ENCODE results near the gene GRAMD1C.

Gene GRAMD1C

DNA sequence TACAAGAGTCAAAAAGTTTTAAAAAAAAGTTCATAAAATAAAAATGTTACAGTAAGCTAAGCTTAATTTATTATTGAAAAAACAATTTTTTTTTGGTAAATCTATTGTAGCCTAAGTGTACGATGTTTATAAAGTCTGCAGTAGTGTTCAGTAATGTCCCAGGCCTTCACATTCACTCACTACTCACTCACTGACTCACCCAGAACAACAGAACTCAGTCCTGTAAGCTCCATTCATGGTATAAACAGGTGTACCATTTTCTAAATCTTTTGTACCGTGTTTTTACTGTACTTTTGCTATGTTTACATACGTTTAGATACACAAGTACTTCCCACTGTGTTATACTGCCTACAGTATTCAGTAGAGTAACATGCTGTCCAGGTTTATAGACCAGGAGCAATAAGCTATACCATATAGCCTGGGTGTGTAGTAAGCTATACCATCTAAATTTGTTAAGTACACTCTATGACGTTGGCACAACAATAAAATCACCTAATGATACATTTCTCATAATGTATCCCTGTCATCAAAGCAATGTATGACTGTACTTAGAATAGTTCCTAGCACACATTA is 68.1 kb downstream of the GRAMD1C start:
- no peak for TF ChIP-seq FOXM1 (IDR thresholded peaks at IDR 0.05; ENCODE audit: borderline replicate concordance, low read depth)
- TF ChIP-seq TAF1 (IDR thresholded peaks at IDR 0.05; ENCODE audit: low read depth) = no peak
- no peak for TF ChIP-seq RAD21 (IDR thresholded peaks at IDR 0.05; ENCODE audit: low read depth)
- no peak for TF ChIP-seq MAX (IDR thresholded peaks at IDR 0.05)
- TF ChIP-seq TCF12 (IDR thresholded peaks at IDR 0.05; ENCODE audit: low read depth) = no peak
- TF ChIP-seq ZBTB7A (IDR thresholded peaks at IDR 0.05; ENCODE audit: low read depth) = no peak
- no peak for TF ChIP-seq CEBPB (IDR thresholded peaks at IDR 0.05)
- no peak for TF ChIP-seq YY1 (IDR thresholded peaks at IDR 0.05; ENCODE audit: low read depth)
- no peak for TF ChIP-seq NFIC (IDR thresholded peaks at IDR 0.05)
- TF ChIP-seq REST (IDR thresholded peaks at IDR 0.05; ENCODE audit: low read depth) = no peak
- TF ChIP-seq, protein P1, sequence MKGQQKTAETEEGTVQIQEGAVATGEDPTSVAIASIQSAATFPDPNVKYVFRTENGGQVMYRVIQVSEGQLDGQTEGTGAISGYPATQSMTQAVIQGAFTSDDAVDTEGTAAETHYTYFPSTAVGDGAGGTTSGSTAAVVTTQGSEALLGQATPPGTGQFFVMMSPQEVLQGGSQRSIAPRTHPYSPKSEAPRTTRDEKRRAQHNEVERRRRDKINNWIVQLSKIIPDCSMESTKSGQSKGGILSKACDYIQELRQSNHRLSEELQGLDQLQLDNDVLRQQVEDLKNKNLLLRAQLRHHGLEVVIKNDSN (IDR thresholded peaks at IDR 0.05) = no peak
- TF ChIP-seq CREB1 (IDR thresholded peaks at IDR 0.05; ENCODE audit: low read depth) = no peak
- TF ChIP-seq EGR1 (IDR thresholded peaks at IDR 0.05) = no peak
- TF ChIP-seq EP300 (IDR thresholded peaks at IDR 0.05; ENCODE audit: borderline replicate concordance) = no peak
- TF ChIP-seq TEAD4 (IDR thresholded peaks at IDR 0.05) = no peak

DNA sequence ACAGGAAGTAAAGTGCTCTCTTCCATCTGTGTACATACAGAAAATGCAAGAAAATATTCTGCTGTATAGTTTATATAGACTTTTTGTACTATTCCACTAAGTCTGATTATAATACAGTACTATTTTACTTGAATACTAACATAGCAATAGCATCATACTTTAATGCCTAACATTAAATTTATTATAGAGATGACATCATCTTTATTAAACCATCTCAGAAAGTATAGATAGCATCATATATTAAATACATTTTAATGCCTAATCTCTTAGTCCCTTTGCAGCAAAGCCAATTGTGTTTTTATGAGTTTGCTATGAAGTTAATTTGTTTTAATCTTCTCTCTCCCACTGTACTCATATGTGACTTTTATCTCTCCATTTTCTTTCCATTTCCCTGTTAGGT is 69.5 kb downstream of the GRAMD1C start:
- TF ChIP-seq, protein P1 (IDR thresholded peaks at IDR 0.05) = no peak
- no peak for TF ChIP-seq CEBPB (IDR thresholded peaks at IDR 0.05)
- no peak for TF ChIP-seq ZBTB7A (IDR thresholded peaks at IDR 0.05; ENCODE audit: low read depth)
- TF ChIP-seq TEAD4 (IDR thresholded peaks at IDR 0.05) = no peak
- no peak for TF ChIP-seq TAF1 (IDR thresholded peaks at IDR 0.05; ENCODE audit: low read depth)

DNA sequence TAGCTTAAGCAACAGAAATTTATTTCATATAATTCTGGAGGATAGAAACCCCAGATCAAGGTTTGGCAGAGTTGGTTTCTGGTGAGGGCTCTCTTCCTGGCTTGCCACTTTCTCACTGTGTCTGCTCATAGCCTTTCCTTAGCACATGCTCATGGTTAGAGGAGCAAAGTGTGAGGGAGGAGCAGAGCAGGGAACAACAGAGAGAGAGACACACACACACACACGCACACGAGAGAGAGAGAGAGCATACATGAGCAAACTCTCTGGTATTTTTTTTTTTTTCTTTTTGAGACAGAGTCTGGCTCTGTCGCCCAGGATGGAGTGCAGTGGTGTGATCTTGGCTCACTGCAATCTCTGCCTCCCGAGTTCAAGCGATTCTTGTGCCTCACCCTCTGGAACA is 72.4 kb downstream of the GRAMD1C start:
- no peak for TF ChIP-seq EP300 (IDR thresholded peaks at IDR 0.05; ENCODE audit: borderline replicate concordance)

DNA sequence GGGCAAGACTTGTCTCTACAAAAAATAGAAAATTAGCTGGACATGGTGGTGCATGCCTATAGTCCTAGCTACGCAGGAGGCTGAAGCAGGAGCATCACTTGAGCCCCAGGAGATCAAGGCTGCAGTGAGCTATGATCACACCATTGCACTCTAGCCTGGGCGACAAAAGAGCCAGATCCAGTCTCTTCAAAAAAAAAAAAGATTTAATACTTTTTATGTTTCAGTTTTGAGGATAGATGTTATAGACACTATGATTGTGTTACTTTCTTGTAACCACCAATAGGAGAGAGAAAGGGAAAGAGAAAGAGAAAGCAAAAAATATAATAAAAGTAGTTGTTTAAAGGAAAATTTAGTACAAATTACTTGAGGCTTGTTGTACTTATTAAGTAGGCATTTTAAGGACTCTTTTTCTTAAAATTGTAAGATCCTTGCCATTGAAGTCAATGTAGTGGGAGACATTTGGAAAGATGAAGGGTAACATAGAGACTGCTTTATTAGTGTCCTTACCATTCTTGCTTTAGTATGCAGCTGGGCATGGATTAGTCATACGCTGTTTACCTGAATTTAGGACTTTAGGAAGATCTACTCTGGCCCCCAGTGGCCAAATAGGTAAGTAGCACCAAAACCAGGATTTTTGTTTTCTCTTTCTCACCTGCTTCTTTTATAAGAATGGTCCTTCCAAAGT is 74.1 kb downstream of the GRAMD1C start:
- TF ChIP-seq RAD21 (IDR thresholded peaks at IDR 0.05; ENCODE audit: low read depth) = peak; percentile 91
- no peak for TF ChIP-seq CREB1 (IDR thresholded peaks at IDR 0.05; ENCODE audit: low read depth)

- TF ChIP-seq TCF12 (IDR thresholded peaks at IDR 0.05; ENCODE audit: low read depth) = no peak
- no peak for TF ChIP-seq EP300 (IDR thresholded peaks at IDR 0.05; ENCODE audit: borderline replicate concordance)
- TF ChIP-seq YY1 (IDR thresholded peaks at IDR 0.05; ENCODE audit: low read depth) = no peak
- no peak for TF ChIP-seq FOXM1 (IDR thresholded peaks at IDR 0.05; ENCODE audit: borderline replicate concordance, low read depth)
- TF ChIP-seq REST (IDR thresholded peaks at IDR 0.05; ENCODE audit: low read depth) = no peak
- no peak for TF ChIP-seq CREB1 (IDR thresholded peaks at IDR 0.05; ENCODE audit: low read depth)
- no peak for TF ChIP-seq CEBPB (IDR thresholded peaks at IDR 0.05)
- TF ChIP-seq TEAD4 (IDR thresholded peaks at IDR 0.05) = no peak
- TF ChIP-seq, protein P1 (IDR thresholded peaks at IDR 0.05) = no peak
- no peak for TF ChIP-seq ZBTB7A (IDR thresholded peaks at IDR 0.05; ENCODE audit: low read depth)
- no peak for TF ChIP-seq RAD21 (IDR thresholded peaks at IDR 0.05; ENCODE audit: low read depth)
- TF ChIP-seq EGR1 (IDR thresholded peaks at IDR 0.05) = no peak
- TF ChIP-seq TAF1 (IDR thresholded peaks at IDR 0.05; ENCODE audit: low read depth) = no peak
Measured at GRCh38 chr3:113914646-113915045, 76.1 kb downstream of the GRAMD1C start.

- TF ChIP-seq ZBTB7A (IDR thresholded peaks at IDR 0.05; ENCODE audit: low read depth) (no peak), TCF12 (IDR thresholded peaks at IDR 0.05; ENCODE audit: low read depth) (no peak), YY1 (IDR thresholded peaks at IDR 0.05; ENCODE audit: low read depth) (no peak), TAF1 (IDR thresholded peaks at IDR 0.05; ENCODE audit: low read depth) (no peak), FOXM1 (IDR thresholded peaks at IDR 0.05; ENCODE audit: borderline replicate concordance, low read depth) (no peak), EP300 (IDR thresholded peaks at IDR 0.05; ENCODE audit: borderline replicate concordance) (no peak), EGR1 (IDR thresholded peaks at IDR 0.05) (no peak), CEBPB (IDR thresholded peaks at IDR 0.05) (no peak)
Measured at GRCh38 chr3:113927556-113927955, 89.0 kb downstream of the GRAMD1C start.

Data from Ishikawa (cell line).